IMR-90 (cell line): Measurements from ENCODE around the gene HEATR5A. TPM values are rescaled to one million over a fixed set of nuclear protein-coding genes. Genes with fewer than 3 reads are reported as not detected.
"Not testable (repeated sequence)": the region's sequence is repeated elsewhere in the genome, so short reads cannot be mapped to it uniquely, and the experiment has no call there.

Source experiments
- ATAC-seq: fragments of 200-7000 bp; cut with Tn5 transposase; 2 replicates; pipeline ENCODE4 v1.9.1; 2020; ENCODE audit warnings: low read depth, mild to moderate bottlenecking, moderate library complexity
- BruUV-seq: library from RNA; stranded (reverse); fragments of 400-500 nt; replicated peaks from 2 replicates; lab custom pipeline; 2021; lab: Mats Ljungman, UMichigan
- CTCF ChIA-PET: fragments of 300-600 bp; formaldehyde crosslinking; extraction: SDS; loops from one replicate; lab custom pipeline; 2021; ENCODE audit warnings: antibody characterized with exemption; lab: Yijun Ruan, JAX
- POLR2A ChIA-PET: fragments of 300-600 bp; sonication (Branson Sonifier 250); formaldehyde crosslinking; loops from one replicate; lab custom pipeline; 2022; ENCODE audit warnings: antibody characterized with exemption; ENCODE audit not compliant: unreplicated experiment; lab: Charles Lee
- DNase-seq: peaks from one replicate; pipeline ENCODE4 v3.0.0; 2013
- H2AFZ ChIP-seq: replicated peaks from 2 replicates; pipeline ENCODE3; 2013; ENCODE audit warnings: low read length, mild to moderate bottlenecking; ENCODE audit not compliant: poor library complexity
- H2AK5ac ChIP-seq: 2 replicates; pipeline ENCODE4 v1.6.1; 2013; ENCODE audit warnings: low read depth, low read length, inconsistent platforms
- H2AK9ac ChIP-seq: replicated peaks from 2 replicates; pipeline ENCODE3; 2013; ENCODE audit warnings: mild to moderate bottlenecking, low read depth, low read length, moderate library complexity; ENCODE audit not compliant: poor library complexity
- H2BK120ac ChIP-seq: 2 replicates; pipeline ENCODE4 v1.6.1; 2013; ENCODE audit warnings: low read depth, low read length, inconsistent platforms
- H2BK15ac ChIP-seq: 3 replicates; pipeline ENCODE4 v1.6.1; 2013; ENCODE audit warnings: low read depth, low read length, inconsistent platforms
- H2BK20ac ChIP-seq: 2 replicates; pipeline ENCODE4 v1.6.1; 2013; ENCODE audit warnings: low read depth, mild to moderate bottlenecking, inconsistent platforms, low read length, moderate library complexity
- H2BK5ac ChIP-seq: 2 replicates; pipeline ENCODE4 v1.6.1; 2013; ENCODE audit warnings: mild to moderate bottlenecking, low read depth, low read length, inconsistent platforms; ENCODE audit not compliant: poor library complexity, severe bottlenecking
- H3K14ac ChIP-seq: replicated peaks from 2 replicates; pipeline ENCODE4 v1.6.1; 2013; ENCODE audit warnings: low read depth, low read length, inconsistent platforms
- H3K18ac ChIP-seq: 2 replicates; pipeline ENCODE4 v1.6.1; 2013; ENCODE audit warnings: low read depth, low read length, control low read depth
- H3K23ac ChIP-seq: 2 replicates; pipeline ENCODE4 v1.6.1; 2013; ENCODE audit warnings: low read depth, low read length, inconsistent platforms
- H3K27ac ChIP-seq: 2 replicates; pipeline ENCODE4 v1.5.1; 2013; ENCODE audit warnings: mild to moderate bottlenecking, control low read depth, low read length; ENCODE audit not compliant: insufficient read depth
- H3K27me3 ChIP-seq: 2 replicates; pipeline ENCODE4 v1.6.1; 2013; ENCODE audit warnings: low read length; ENCODE audit not compliant: control insufficient read depth, insufficient read depth
- H3K36me3 ChIP-seq: 2 replicates; pipeline ENCODE4 v1.6.1; 2013; ENCODE audit warnings: low read length, mixed read lengths; ENCODE audit not compliant: control insufficient read depth, insufficient read depth
- H3K4ac ChIP-seq: 2 replicates; pipeline ENCODE4 v1.6.1; 2013; ENCODE audit warnings: low read depth, low read length, inconsistent platforms
- H3K4me1 ChIP-seq: 2 replicates; pipeline ENCODE4 v1.6.1; 2013; ENCODE audit warnings: low read length, mixed read lengths; ENCODE audit not compliant: control insufficient read depth, insufficient read depth
- H3K4me2 ChIP-seq: 2 replicates; pipeline ENCODE4 v1.6.1; 2013; ENCODE audit warnings: low read depth, mild to moderate bottlenecking, control low read depth, low read length, moderate library complexity
- H3K4me3 ChIP-seq: 2 replicates; pipeline ENCODE4 v1.5.1; 2013; ENCODE audit warnings: low read depth, mild to moderate bottlenecking, control low read depth, low read length, moderate library complexity; ENCODE audit not compliant: insufficient read depth
- H3K56ac ChIP-seq: 2 replicates; pipeline ENCODE4 v1.6.1; 2013; ENCODE audit warnings: low read length, inconsistent platforms; ENCODE audit not compliant: insufficient read depth; ENCODE audit errors: extremely low read depth
- H3K79me1 ChIP-seq, 2 experiments: 2 replicates each; pipeline ENCODE4 v1.6.1; 2013; ENCODE audit warnings: low read length in 2 of 2, inconsistent platforms in 1 of 2, low read depth in 1 of 2
- H3K9ac ChIP-seq: 2 replicates; pipeline ENCODE4 v1.6.1; 2013; ENCODE audit warnings: low read depth, low read length, control low read depth
- H3K9me1 ChIP-seq: 2 replicates; pipeline ENCODE4 v1.6.1; 2013; ENCODE audit warnings: low read length, inconsistent platforms; ENCODE audit not compliant: insufficient read depth
- H3K9me3 ChIP-seq: 2 replicates; pipeline ENCODE4 v1.6.1; 2013; ENCODE audit warnings: low read length; ENCODE audit not compliant: control insufficient read depth, insufficient read depth
- H4K20me1 ChIP-seq: 2 replicates; pipeline ENCODE4 v1.6.1; 2013; ENCODE audit warnings: low read length, inconsistent platforms; ENCODE audit not compliant: insufficient read depth
- H4K5ac ChIP-seq: 2 replicates; pipeline ENCODE4 v1.6.1; 2013; ENCODE audit warnings: mild to moderate bottlenecking, low read depth, low read length, control low read depth
- H4K8ac ChIP-seq, 2 experiments: 2 replicates each; pipeline ENCODE4 v1.6.1; 2013; ENCODE audit warnings: low read depth in 2 of 2, low read length in 2 of 2, control low read depth in 1 of 2, inconsistent platforms in 1 of 2
- H4K91ac ChIP-seq: 2 replicates; pipeline ENCODE4 v1.6.1; 2013; ENCODE audit warnings: low read depth, low read length, inconsistent platforms; ENCODE audit not compliant: insufficient read depth
- RCOR1 ChIP-seq: IDR thresholded peaks from 2 replicates; pipeline ENCODE4 v1.6.1; 2012; ENCODE audit warnings: mild to moderate bottlenecking, low read length, improper control_type of control experiment; ENCODE audit not compliant: insufficient replicate concordance
- SMC3 ChIP-seq: fragments of 150-350 bp; IDR thresholded peaks from 2 replicates; pipeline ENCODE4 v1.6.1; 2016; ENCODE audit warnings: low read depth, mild to moderate bottlenecking, antibody characterized with exemption, low read length, moderate library complexity
- WGBS, 2 experiments: methylation state at CpG; one replicate each; pipeline versions ENCODE4 v1.1.5 to v1.1.7; 2013; ENCODE audit warnings: missing lambda C conversion rate in 2 of 2; ENCODE audit not compliant: insufficient read length in 1 of 2; ENCODE audit errors: extremely low coverage in 2 of 2; 5-methylcytosine and 5-hydroxymethylcytosine counted together
- dilution Hi-C: fragments of 300-500 bp; cut with HindIII; formaldehyde crosslinking; loops from one replicate; pipeline ENCODE4 v1.14.3; 2018; ENCODE audit warnings: low sequenced_read_pairs; ENCODE audit not compliant: unreplicated experiment
- in situ Hi-C: fragments of 300-500 bp; cut with MboI; formaldehyde crosslinking; loops from 3 replicates; pipeline ENCODE4 v1.14.3; 2019; ENCODE audit warnings: low sequenced_read_pairs, inconsistent platforms, mixed read lengths
- intact Hi-C: fragments of 100-400 bp; cut with micrococcal nuclease; formaldehyde crosslinking; loops from 2 replicates; pipeline ENCODE4 v1.10.0; 2022
- polyA plus RNA-seq, 3 experiments: library from polyadenylated mRNA; depleted of rRNA; stranded (reverse); fragments of >200 nt; gene quantifications; 2 replicates each; pipeline ENCODE4 v1.2.3, GENCODE V29; 2012; ENCODE audit warnings: low replicate concordance in 1 of 3
- total RNA-seq: library from RNA; depleted of rRNA; stranded (reverse); fragments of >200 nt; gene quantifications from 2 replicates; pipeline ENCODE4 v1.2.3, GENCODE V29; 2012

Gene HEATR5A
- total and polyA plus RNA-seq, 2 of the 4 experiments (the other 2 are of a cell fraction): 14.0 to 48.9 TPM

DNA sequence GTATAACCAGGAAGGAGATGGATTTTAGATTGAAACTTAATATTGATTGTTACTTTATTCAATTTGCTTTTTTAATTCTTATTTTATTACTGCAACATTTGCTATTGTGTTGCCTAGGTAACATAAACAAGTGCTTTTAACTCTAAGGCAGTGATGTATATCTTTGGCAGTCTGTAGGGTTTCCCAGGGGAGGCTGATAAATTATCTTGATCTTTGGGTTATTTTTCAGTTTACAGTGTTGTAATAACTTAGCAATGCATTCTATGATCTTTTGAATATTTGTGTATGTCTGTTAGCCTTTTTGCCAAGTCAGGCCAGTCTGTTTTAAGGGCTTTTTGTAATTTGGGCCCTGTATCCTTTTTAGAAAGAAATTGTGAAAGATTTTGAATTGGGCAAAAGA, 44.8 kb upstream of the HEATR5A start:
- H4K20me1 ChIP-seq: no peaks in the 10 kb centered on the region
- in situ Hi-C loops (no loop called here), dilution Hi-C loops (no loop called here), intact Hi-C loops (no loop called here)
- no peaks in the 10 kb centered on the region for H3K9me1 ChIP-seq
- no peaks in the 10 kb centered on the region for H3K4me1 ChIP-seq
- CTCF ChIA-PET: no interaction called here
- no peaks in the 10 kb centered on the region for H3K27me3 ChIP-seq
- H2BK5ac ChIP-seq: no peak overlapping the region
- no peak overlapping the region for H3K14ac ChIP-seq
- H3K4me2 ChIP-seq: no peak overlapping the region
- no peak overlapping the region for H3K4ac ChIP-seq
- TF ChIP-seq RCOR1: no peak
- no peak for TF ChIP-seq SMC3
- no peak overlapping the region for H2AK9ac ChIP-seq
- H3K23ac ChIP-seq: no peak overlapping the region
- no peak overlapping the region for H4K91ac ChIP-seq
- H3K9ac ChIP-seq: no peak overlapping the region
- H2BK15ac ChIP-seq: no peak overlapping the region
- no peak overlapping the region for H3K56ac ChIP-seq
- no peak overlapping the region for H3K4me3 ChIP-seq
- DNase-seq (peak; percentile 37), ATAC-seq (peak; percentile 72)
- H4K8ac ChIP-seq: no peak overlapping the region
- POLR2A ChIA-PET: interaction anchor here (0.8 kb wide), 1 partner anchor 570 kb away, joined by 3 read pairs; no protein-coding TSS in a partner anchor
- H3K36me3 ChIP-seq: no peaks in the 10 kb centered on the region
- no TSS peak for BruUV-seq
- no peak overlapping the region for H3K27ac ChIP-seq
- H3K18ac ChIP-seq: no peak overlapping the region
- H2AK5ac ChIP-seq: no peak overlapping the region
- H2BK20ac ChIP-seq: no peak overlapping the region
- no peaks in the 10 kb centered on the region for H3K9me3 ChIP-seq
- H2AFZ ChIP-seq: no peak overlapping the region
- H2BK120ac ChIP-seq: no peak overlapping the region
- no peaks in the 10 kb centered on the region for H3K79me1 ChIP-seq
- no peak overlapping the region for H4K5ac ChIP-seq

DNA sequence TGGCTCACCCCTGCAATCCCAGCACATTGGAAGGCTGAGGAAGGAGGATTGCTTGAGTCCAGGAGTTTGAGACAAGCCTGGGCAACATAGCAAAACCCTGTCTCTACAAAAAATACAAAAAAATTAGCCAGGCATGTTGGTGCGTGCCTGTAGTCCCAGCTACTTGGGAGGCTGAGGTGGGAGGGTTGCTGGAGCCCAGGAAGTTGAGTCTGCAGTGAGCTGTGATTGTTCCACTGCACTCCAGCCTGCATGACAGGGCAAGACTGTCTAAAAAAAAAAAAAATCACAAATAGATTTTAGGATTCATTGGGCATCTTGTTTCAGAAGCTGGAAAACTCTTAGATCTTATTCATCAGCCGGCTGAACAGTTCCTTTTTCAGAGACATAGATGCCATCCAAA, 42.1 kb upstream of the HEATR5A start:
- H4K20me1 ChIP-seq, H3K4me3 ChIP-seq, H3K36me3 ChIP-seq, H2BK20ac ChIP-seq, H3K27ac ChIP-seq, H3K79me1 ChIP-seq, ATAC-seq, H3K56ac ChIP-seq, dilution Hi-C loops, H3K4me2 ChIP-seq, H2AFZ ChIP-seq, H3K27me3 ChIP-seq, H2BK15ac ChIP-seq, H2AK5ac ChIP-seq, H3K9me1 ChIP-seq, H4K91ac ChIP-seq, H4K8ac ChIP-seq, H3K14ac ChIP-seq, BruUV-seq, H3K18ac ChIP-seq, H3K9ac ChIP-seq, H3K9me3 ChIP-seq, H2BK120ac ChIP-seq, POLR2A ChIA-PET, DNase-seq, H3K23ac ChIP-seq, H4K5ac ChIP-seq, H3K4ac ChIP-seq, intact Hi-C loops, in situ Hi-C loops, H2AK9ac ChIP-seq, H2BK5ac ChIP-seq, H3K4me1 ChIP-seq: not testable (repeated sequence)
- CTCF ChIA-PET: interaction anchor here (0.6 kb wide), 1 partner anchor 8 kb away, joined by 3 read pairs; no protein-coding TSS in a partner anchor
- no CpG with 5 or more reads among the region's 2 CpGs for WGBS, 2 experiments
